KOPT-K1 (cell line): ENCODE measurements around the gene CAPS.
"Not testable (repeated sequence)": the region's sequence is repeated elsewhere in the genome, so short reads cannot be mapped to it uniquely, and the experiment has no call there.

ENCODE experiments used
- H3K27ac ChIP-seq: fragments of 200-600 bp; sonication (generic); 2 replicates; pipeline ENCODE4 v1.5.1; 2016; ENCODE audit warnings: antibody characterized with exemption, mild to moderate bottlenecking, low read depth, low read length; ENCODE audit not compliant: poor library complexity, severe bottlenecking
- H3K36me3 ChIP-seq: fragments of 200-600 bp; sonication (generic); 2 replicates; pipeline ENCODE4 v1.5.1; 2017; ENCODE audit warnings: antibody characterized with exemption, mild to moderate bottlenecking, low read length, moderate library complexity; ENCODE audit not compliant: insufficient read depth
- H3K9me3 ChIP-seq: fragments of 200-600 bp; sonication (generic); 2 replicates; pipeline ENCODE4 v1.5.1; 2017; ENCODE audit warnings: antibody characterized with exemption, low read length, mild to moderate bottlenecking; ENCODE audit not compliant: insufficient read depth, poor library complexity, severe bottlenecking

CAPS gene

DNA sequence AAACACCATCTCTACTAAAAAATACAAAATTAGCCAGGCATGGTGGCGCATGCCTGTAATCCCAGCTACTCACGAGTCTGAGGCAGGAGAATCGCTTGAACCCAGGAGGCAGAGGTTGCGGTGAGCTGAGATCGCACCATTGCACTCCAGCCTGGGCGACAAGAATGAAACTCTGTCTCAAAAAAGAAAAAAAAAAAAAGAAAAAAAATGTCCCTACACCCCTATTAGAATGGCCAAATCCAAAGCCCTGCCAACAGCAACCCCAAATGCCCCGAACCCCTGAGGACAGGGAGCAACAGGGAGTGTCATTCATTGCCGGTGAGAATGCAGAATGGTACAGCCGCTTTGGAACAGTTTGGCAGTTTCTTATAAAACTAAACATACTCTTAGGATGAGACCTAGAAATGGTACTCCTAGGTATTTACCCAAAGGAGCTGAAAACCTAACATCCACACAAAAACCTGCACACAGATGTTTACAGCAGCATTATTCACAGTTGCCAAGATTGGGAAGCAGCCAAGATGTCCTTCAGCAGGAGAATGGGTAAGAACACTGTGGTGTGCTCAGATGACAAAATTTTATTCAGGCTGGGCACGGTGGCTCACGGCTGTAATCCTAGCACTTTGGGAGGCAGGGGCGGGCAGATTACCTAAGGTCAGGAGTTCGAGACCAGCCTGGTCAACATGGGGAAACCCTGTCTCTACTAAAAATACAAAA is 30.7 kb upstream of the CAPS start:
- not testable (repeated sequence) for H3K36me3 ChIP-seq, H3K27ac ChIP-seq, H3K9me3 ChIP-seq

GRCh38 chr19:5884065-5884811 is 29.8 kb upstream of the CAPS start:
- not testable (repeated sequence) for H3K36me3 ChIP-seq, H3K9me3 ChIP-seq, H3K27ac ChIP-seq

DNA sequence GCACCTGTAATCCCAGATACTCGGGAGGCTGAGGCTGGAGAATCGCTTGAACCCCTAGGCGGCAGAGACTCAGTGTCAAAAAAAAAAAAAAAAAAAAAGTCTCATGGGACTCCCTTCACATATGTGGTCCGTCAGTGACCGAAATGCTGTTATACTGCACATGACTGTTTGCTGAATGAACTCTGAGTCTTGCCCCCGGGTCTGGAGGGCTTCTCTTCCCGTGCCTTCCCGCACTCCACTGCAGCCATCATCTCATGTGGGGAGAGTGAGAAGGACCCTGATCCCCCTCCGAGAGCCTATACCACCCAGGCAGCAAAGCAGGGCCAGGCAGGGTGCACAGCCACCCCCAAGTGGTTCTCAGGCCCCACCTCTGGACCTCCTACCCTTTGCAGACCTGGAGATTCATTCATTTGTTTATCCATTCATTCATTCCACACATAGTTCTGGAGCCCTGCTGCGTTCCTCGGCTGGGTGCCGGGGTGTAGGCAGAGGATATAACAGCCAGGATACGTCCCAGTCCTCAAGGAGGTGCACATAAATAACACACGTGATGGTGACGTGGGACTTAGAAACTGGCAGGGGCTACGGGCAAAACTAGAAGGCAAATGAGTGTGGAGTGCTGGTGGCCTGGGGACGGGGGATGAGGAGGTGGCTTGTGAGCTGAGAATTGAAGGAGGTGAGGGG is 24.6 kb upstream of the CAPS start:
- Histone ChIP-seq H3K27ac (no peak overlapping the region), H3K36me3 (peaks cover 5% of the 10 kb centered on the region; the same call in 1 of the 2 replicates), H3K9me3 (no peaks in the 10 kb centered on the region)

DNA sequence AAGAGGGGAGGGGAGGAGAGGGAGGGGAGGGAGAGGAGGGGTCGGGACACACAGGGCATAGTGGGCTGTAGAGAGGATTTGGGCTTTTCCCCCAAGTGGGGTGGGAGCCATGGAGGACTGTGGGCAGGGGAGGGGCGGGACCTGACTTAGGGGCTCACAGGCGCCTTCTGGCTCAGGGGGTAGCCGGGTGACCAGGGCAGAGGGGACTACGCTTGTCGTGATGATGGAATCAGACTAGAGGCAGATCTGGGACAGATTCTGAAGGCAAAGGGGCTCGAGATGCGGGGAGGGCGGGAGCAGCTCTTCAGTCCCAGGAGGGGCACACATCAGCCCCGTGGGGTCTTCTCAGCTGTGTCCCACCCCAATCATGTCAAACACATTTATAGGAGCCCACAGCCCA is 24.0 kb upstream of the CAPS start:
- Histone ChIP-seq H3K36me3 (peaks cover 12% of the 10 kb centered on the region; the same call in 1 of the 2 replicates), H3K27ac (no peak overlapping the region)

GRCh38 chr19:5891572-5891937 is 22.5 kb upstream of the CAPS start:
- Histone ChIP-seq H3K9me3 (no peaks in the 10 kb centered on the region), H3K36me3 (peaks cover 26% of the 10 kb centered on the region; the same call in 1 of the 2 replicates), H3K27ac (no peak overlapping the region)

More for the DNA sequence above, 24.0 kb upstream of the CAPS start:
- H3K9me3 ChIP-seq, result no peaks in the 10 kb centered on the region

GRCh38 chr19:5891938-5892771 is 21.9 kb upstream of the CAPS start:
- no peak overlapping the region for H3K27ac ChIP-seq
- H3K36me3 ChIP-seq, result peaks cover 32% of the 10 kb centered on the region; the same call in 1 of the 2 replicates
- no peaks in the 10 kb centered on the region for H3K9me3 ChIP-seq

GRCh38 chr19:5892772-5893275 is 21.2 kb upstream of the CAPS start:
- peaks cover 32% of the 10 kb centered on the region; the same call in 1 of the 2 replicates for H3K36me3 ChIP-seq
- H3K9me3 ChIP-seq, result no peaks in the 10 kb centered on the region
- no peak overlapping the region for H3K27ac ChIP-seq

DNA sequence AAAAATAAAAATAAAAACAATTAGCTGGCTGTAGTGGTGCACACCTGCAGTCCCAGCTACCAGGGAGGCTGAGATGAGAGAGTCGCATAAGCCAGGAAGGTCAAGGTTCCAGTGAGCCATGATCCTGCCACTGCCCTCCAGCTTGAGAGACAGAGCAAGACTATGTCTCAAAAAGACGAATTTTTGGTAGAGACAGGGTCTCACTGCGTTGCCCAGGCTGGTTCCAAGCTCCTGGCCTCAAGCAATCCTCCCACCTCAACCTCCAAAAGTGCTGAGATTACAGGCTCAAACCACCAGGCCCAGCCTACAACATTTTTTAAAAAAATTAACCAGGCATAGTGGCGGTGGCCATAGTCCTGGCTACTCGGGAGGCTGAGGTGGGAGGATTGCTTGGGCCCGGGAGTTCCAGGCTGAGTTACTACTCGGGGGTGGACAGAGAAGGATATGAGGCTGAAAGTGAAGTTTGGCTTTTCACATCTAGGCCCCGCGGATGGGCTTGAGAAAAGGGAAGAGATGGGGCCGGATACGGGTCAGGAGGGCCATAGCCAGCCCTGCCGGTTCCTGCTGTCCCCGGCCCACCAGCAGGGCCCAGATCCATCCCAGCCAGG is 20.7 kb upstream of the CAPS start:
- H3K9me3 ChIP-seq, result no peaks in the 10 kb centered on the region
- H3K27ac ChIP-seq, result no peak overlapping the region
- peaks cover 32% of the 10 kb centered on the region; the same call in 1 of the 2 replicates for H3K36me3 ChIP-seq

DNA sequence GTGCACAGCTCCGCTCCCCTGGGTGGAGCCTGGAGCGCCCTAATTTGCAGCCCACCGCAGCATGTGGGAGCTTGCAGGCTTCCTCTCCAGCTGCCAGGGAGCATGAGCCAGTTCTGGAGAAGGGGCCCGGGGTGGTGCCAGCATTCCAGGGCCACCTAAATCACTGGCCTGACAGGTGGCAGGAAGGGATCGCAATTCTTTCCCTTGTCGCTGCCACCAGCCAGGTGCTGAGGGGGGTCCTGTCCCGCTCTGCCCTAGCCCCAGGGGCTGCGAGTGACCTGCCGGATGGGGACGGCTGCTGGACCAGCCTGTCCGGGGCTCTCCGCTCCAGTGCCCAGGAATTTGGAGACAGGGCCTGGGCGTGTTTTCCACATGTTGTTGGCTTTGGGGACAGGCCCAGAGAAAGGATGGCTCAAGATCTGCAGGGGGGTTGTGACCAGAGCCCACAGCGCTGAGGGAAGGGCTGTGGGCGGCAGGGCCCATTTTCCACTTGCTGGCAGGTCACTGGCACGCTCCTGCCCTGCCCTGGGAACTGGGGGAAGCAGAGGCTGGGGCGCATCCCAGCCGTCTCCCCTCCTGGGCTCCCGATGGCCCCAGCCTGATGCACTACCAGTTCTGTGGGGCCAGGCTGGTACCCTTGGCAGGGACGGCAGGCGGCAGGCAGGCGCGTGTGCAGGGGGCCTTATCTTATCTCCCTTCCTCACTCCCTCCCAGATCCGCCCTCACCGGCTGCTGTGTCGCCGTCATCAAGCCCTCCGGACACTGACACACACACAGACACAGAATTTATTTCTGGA is 19.9 kb upstream of the CAPS start:
- Histone ChIP-seq H3K36me3 (peaks cover 32% of the 10 kb centered on the region; the same call in 1 of the 2 replicates), H3K27ac (no peak overlapping the region)

DNA sequence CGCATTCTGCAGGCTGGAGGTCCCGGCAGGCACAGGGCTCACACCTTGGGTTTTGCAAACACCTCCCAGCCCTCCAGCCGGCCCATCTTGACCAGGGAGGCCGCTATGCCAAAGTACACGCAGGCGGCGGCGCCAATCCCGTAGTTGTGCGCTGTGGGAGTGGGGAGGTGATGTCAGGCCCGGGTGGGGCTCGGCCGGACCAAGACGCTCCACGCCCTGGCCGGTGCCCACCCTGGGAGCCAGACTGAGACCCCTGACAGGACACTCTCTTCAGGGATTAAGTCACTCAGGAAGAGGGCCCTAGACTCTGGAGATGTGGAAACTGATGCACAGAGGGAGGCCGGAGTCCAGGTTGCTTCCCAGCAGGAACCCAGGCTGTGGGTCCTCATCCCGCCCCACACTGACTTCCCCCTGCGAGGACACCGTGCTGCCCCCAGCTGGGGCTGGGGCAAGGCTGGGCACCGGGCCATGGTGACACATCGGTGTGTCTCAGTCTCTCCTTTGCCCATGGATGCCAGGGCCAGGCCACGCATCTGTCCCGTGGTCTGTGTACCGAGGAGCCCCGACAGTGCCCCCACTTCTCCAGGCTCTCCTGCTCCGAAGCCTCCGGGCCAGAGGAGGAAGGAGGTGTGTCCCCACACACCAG is 19.2 kb upstream of the CAPS start:
- no peaks in the 10 kb centered on the region for H3K9me3 ChIP-seq
- no peak overlapping the region for H3K27ac ChIP-seq
- peaks cover 34% of the 10 kb centered on the region; the same call in 1 of the 2 replicates for H3K36me3 ChIP-seq

More for the DNA sequence above, 19.9 kb upstream of the CAPS start:
- H3K9me3 ChIP-seq, result no peaks in the 10 kb centered on the region

- H3K36me3 ChIP-seq, result peaks cover 40% of the 10 kb centered on the region; the same call in 1 of the 2 replicates
- H3K27ac ChIP-seq, result no peak overlapping the region
- no peaks in the 10 kb centered on the region for H3K9me3 ChIP-seq
Measured at GRCh38 chr19:5895409-5895808, 18.6 kb upstream of the CAPS start.

GRCh38 chr19:5895890-5896289 is 18.2 kb upstream of the CAPS start:
- Histone ChIP-seq H3K9me3 (no peaks in the 10 kb centered on the region), H3K27ac (no peak overlapping the region), H3K36me3 (peaks cover 42% of the 10 kb centered on the region; the same call in 1 of the 2 replicates)
